H1 (cell line): ENCODE results near the gene MBNL2.

Experiments used
- ATF2 ChIP-seq: IDR thresholded peaks from 2 replicates; pipeline ENCODE4 v1.6.1; 2012; ENCODE audit warnings: low read length, inconsistent platforms
- CTCF ChIP-seq, 3 experiments: IDR thresholded peaks; 1 replicate in 2 of 3; 2 replicates in 1 of 3; pipeline versions ENCODE4 v1.5.1 to v1.6.1; 2011; ENCODE audit warnings: low read length in 3 of 3, mild to moderate bottlenecking in 3 of 3, inconsistent platforms in 2 of 3, low read depth in 1 of 3, moderate library complexity in 1 of 3; ENCODE audit not compliant: insufficient read depth in 1 of 3; ENCODE audit errors: control extremely low read depth in 1 of 3
- POLR2A ChIP-seq, 2 experiments: IDR thresholded peaks; 1 replicate in 1 of 2; 2 replicates in 1 of 2; pipeline ENCODE4 v1.6.1; 2011; ENCODE audit warnings: low read depth in 2 of 2, low read length in 2 of 2, mild to moderate bottlenecking in 2 of 2; ENCODE audit errors: control extremely low read depth in 1 of 2
- POLR2AphosphoS5 ChIP-seq: IDR thresholded peaks from 2 replicates; pipeline ENCODE4 v1.6.1; 2011; ENCODE audit warnings: low read depth, low read length
- RAD21 ChIP-seq, 2 experiments: IDR thresholded peaks in 1 of 2; conservative IDR thresholded peaks in 1 of 2; 2 replicates each; pipeline ENCODE4 v1.6.1; 2011; ENCODE audit warnings: low read depth in 2 of 2, low read length in 2 of 2, improper control_type of control experiment in 1 of 2, inconsistent platforms in 1 of 2, mild to moderate bottlenecking in 1 of 2, moderate library complexity in 1 of 2
- SIX5 ChIP-seq: IDR thresholded peaks from 2 replicates; pipeline ENCODE4 v1.6.1; 2011; ENCODE audit warnings: mild to moderate bottlenecking, low read depth, low read length
- TAF1 ChIP-seq: IDR thresholded peaks from 2 replicates; pipeline ENCODE4 v1.6.1; 2011; ENCODE audit warnings: mild to moderate bottlenecking, low read depth, low read length

- peak in 2 of 3 experiments; percentile 13 to 47; a peak in 2 of 4 replicates for TF ChIP-seq CTCF (IDR thresholded peaks at IDR 0.05; ENCODE audit: control extremely low read depth in 1 of 3, insufficient read depth in 1 of 3, low read depth in 1 of 3, low read length in 3 of 3)
- TF ChIP-seq TAF1 = no peak
- TF ChIP-seq RAD21 (IDR thresholded peaks at IDR 0.05 in 1 of 2, conservative IDR thresholded peaks at IDR 0.05 in 1 of 2; ENCODE audit: low read depth in 2 of 2, low read length in 2 of 2) = peak in 1 of 2 experiments; percentile 23; a peak in 1 of 4 replicates
- no peak for TF ChIP-seq POLR2AphosphoS5
- TF ChIP-seq POLR2A (IDR thresholded peaks at IDR 0.05; ENCODE audit: control extremely low read depth in 1 of 2, low read depth in 2 of 2, low read length in 2 of 2) = no peak
- no peak for TF ChIP-seq SIX5
- no peak for TF ChIP-seq ATF2
Observed at GRCh38 chr13:97257800-97258799, 36.0 kb downstream of the MBNL2 start.
